ENCODE data around the gene GPR17. TPM values are rescaled to one million over a fixed set of nuclear protein-coding genes. Genes with fewer than 3 reads are reported as not detected.

GPR17 gene
- polyA plus RNA-seq, 5 donors, result 0.74 to 3.3 (median 1.3) TPM

DNA sequence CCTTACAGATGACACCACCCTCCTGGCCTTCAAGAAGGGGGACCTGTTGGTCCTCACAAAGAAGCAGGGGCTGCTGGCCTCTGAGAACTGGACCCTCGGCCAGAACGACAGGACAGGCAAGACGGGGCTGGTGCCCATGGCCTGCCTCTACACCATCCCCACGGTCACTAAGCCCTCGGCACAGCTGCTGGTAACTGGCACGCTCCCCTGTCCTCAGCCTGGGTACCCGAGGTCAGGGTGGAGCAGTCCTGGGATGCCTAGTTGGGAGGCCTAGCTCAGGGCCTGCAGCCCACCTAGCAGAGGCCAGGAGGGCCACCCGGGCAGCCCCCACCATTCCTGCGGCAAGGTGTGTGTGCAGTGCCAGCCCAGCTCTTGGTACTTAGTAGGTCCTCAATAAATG is 16.3 kb upstream of the GPR17 start:
- no peak for DNase-seq

DNA sequence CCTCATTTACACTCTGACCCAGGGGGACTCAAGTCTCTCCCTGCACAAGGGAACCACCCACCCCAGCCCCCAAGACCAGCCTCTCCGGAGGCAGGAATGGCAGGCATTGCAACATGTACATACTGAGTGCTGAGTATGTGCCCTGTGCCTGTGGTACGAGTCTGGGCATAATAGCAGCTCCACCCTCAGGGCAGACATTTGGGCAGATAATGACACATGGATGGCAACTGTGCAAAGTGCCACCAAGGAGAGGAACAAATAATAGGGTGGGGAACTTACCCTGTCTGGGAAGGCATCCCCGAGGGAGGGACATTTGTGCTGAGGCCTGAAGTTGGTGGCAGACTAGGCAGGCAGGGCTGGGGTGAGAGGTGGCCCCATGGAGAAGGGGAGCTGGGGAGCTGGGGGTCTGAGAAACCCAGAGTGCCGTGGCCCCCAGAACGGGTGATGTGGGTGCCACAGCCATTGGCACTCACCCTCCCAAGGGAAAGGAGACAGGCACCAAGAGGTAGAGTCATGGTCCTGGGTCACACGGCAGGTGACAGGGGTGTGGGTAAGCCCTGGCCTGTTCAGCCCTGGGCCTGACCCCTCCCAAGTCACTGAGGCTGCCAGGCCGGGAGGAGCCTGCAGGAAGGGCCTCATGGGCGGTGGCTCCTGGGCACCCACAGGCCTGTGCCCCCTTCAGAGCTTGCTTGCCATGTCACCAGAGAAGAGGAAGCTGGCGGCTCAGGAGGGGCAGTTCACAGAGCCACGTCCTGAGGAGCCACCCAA is 15.7 kb upstream of the GPR17 start:
- no peak for DNase-seq

DNA sequence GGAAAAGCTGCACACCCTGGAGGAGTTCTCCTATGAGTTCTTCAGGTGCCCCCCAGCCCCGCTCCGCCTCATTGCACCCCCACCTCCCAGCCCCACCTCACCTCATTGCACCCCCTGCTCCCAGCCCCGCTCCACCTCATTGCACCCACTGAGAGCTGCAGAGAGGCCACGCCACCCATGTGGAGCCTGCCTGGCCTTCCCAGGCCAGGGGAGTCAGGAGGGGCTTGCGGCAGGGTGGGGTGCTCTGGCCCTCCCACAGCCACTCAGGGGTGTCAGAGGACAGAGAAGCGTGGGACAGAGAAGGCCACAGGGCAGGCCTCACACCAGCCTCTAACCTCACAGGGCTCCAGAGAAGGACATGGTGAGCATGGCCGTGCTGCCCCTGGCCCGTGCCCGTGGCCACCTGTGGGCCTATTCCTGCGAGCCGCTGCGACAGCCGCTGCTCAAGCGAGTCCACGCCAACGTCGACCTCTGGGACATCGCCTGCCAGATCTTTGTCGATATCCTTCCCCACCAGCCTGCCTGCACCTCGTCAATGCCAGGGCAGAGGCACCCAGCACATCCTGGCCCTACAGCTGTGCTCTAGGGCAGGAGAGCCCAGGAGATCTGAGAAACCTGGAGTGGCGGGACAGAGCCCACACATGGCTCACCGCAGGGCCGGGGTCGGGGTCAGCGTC is 15.0 kb upstream of the GPR17 start:
- no peak for DNase-seq

DNA sequence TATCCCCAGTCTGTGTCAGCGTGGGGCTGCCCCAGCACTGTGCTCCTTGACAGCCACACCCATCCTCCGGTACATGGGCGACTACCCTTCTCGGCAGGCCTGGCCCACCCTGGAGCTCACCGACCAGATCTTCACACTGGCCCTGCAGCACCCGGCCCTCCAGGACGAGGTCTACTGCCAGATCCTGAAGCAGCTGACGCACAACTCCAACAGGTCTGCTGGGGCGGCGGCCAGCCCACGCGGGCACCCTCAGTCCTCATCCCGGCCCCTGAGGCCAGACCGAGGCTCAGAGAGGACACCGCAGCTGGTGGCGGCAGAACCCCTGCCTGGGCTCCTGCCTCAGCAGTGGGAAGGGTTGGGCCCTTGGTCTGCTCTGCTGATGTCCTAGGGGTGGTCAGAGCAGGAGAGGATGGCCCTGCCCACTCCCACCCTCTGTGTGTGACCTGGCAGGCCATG is 14.4 kb upstream of the GPR17 start:
- no peak for DNase-seq

DNA sequence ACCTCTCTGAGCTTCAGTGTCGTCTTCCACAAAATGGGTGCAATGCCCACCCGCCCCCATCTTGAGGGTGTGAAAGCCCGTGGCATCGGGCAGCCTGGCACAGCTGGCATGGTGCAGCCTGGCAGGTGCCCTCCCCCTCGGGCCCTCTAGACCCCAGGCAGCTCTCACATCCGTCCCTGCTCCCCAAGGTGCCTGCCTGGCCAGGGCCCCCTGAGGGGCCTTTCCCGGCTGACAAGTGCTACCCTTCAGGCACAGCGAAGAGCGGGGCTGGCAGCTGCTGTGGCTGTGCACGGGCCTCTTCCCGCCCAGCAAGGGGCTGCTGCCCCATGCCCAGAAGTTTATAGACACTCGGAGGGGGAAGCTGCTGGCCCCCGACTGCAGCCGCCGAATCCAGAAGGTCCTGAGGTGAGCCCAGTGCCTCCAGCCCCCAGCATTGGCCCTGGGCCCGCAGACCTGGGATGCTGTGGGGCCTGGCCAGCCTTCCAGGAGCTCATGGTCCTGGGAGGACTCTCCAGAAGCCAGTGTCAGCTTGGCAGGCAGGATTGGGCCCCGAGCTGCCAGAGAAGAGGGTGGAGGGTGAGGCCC is 13.9 kb upstream of the GPR17 start:
- no peak for DNase-seq

DNA sequence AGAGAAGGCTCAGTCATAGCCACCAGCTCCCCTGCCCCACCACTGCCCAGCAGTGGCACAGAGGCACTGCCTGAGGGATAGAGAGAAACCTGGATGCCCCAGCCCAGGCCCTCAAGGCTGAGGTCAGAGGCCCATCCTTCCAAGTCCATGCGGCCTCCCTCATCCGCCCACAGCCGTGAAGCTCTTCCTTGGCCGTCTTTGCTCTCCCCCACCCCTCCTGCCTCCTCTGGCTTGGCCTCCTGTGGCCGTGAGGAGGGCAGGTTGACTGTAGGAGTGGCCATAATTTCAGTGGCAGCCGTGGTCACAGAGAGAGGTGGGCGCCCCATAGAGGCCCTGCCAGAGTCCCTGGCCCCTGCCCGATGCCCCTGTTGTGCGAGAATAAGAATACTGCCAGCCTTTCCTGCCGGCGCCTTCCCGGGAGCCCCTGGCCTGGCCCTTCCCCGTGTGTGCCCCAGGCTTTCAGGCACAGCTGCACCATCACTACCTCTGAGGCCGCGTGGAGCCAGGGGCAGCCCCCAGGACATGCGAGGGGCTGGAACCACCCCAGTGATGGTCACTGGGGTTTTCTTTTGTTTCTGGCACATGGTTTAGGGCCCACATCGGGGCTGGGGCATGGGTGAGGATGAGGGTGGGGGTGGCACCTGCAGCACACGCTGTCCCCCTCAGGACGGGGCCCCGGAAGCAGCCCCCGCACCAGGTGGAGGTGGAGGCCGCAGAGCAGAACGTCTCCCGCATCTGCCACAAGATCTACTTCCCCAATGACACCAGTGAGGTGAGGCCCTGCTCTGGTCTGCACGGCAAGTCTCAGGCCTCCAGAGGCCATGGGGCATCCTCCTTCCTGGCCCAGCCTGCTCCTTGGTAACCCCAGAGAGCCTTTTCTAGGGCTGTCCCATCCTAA is 13.1 kb upstream of the GPR17 start:
- no peak for DNase-seq

DNA sequence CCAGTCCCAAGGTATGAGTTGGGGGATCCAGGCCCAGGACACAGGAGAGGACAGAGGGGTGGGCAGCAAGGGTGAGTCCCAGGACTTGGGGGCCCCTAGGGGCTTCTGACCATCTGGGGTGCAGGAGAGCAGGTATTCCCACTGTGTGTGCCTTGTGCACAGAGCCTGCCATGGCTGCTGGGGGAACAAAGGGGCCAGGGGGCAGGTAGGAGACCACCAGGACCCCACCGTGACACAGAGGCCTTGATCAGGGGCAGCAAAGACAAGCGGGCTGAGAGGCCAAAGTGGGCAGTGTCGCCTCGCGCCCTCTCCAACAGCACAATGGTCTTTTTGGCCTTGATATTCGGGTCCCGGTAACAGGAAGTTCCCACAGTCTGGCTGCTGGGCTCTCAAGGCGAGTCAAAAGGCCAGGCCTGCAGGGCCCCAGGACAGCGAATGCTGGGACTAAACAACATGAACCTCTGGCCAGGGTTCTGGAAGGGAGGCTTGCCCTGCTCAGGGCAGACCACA is 12.3 kb upstream of the GPR17 start:
- no peak for DNase-seq

DNA sequence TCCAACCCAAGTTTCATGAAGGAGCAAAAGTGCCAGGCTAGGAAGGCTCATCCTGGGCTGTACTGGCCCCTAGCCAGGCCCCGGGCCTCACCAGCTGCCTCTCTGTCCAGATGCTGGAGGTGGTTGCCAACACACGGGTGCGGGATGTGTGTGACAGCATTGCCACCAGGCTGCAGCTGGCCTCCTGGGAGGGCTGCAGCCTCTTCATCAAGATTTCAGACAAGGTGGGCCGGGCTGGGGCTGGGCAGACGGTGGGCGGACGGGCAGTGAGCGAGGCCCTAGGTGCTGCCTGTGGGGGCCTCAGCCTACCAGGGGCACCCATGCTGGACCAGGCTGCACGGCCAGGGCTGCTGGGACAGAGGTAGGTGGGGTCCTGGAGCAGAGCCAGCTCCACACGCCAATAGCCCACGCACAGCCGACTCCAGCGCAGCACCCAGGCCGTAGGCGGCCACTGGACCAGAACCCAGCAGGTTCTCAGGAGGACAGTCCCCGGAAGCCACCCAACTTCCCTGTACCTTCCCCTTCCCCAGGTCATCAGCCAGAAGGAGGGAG is 11.8 kb upstream of the GPR17 start:
- DNase-seq, result no peak

DNA sequence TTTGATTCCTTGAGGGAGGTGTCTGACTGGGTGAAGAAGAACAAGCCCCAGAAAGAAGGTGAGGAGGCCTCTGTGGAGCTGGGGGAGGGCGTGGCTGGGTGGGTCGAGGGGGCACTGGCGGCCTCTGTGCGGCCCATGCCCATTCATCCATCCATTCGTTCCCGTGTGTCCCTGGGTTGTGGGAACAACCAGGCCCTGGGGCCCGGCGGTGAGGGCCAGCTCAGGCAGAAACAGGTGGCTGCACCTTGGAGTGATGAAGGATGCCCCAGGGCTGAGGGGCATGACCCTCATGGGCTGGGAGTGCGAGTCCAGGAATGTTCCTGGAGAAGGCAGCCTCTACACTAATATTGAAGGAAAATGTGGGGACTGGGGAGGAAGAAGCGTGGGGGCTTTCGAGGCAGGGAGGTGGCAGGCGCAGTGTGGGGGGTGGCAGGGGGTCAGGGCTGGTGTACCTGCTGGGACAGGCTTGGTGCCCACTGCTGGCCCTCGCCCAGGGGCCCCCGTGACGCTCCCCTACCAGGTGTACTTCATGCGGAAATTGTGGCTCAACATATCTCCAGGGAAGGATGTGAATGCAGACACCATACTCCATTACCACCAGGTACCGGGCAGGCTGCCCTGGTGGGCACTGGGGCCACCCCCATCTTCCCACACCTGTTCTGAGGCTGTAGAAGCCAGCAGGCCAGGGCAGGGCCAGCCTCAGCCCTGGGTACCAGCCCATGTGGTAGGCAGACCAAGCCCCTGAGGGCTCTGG is 11.2 kb upstream of the GPR17 start:
- DNase-seq, result no peak

DNA sequence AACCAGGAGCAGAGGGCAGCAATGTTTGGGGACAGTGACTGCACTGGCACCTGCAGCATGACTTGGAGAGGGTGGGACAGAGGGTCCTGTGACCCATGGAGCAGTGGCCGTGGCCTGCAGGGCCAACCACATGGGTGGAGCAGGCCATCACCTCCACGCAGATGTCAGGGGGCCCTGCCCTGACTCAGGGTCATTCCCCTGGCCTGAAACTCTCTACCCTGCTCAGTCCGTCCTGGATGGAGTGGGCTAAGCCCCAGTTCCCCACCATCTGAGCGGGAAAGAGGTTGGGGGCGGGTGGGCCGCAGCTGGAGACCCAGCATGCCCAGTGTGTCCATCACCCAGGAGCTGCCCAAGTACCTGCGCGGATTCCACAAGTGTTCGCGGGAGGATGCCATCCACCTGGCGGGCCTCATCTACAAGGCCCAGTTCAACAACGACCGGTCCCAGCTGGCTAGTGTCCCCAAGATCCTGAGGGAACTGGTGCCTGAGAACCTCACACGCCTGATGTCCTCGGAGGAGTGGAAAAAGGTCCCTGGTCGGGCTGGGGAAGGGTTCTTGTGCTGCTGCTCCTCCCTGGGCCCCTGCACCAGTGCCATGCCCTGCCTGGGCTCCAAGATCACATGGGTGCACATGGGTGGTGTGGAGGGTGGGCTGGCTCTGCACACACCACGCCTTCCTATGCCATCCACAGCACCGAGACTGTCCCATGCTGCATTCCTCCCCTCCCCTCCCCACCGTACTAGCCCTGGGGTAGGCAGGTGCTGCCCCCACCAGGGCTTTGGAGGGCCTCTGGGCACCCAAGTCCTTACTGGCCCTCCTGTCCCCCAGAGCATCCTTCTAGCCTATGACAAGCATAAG is 10.3 kb upstream of the GPR17 start:
- no peak for DNase-seq

DNA sequence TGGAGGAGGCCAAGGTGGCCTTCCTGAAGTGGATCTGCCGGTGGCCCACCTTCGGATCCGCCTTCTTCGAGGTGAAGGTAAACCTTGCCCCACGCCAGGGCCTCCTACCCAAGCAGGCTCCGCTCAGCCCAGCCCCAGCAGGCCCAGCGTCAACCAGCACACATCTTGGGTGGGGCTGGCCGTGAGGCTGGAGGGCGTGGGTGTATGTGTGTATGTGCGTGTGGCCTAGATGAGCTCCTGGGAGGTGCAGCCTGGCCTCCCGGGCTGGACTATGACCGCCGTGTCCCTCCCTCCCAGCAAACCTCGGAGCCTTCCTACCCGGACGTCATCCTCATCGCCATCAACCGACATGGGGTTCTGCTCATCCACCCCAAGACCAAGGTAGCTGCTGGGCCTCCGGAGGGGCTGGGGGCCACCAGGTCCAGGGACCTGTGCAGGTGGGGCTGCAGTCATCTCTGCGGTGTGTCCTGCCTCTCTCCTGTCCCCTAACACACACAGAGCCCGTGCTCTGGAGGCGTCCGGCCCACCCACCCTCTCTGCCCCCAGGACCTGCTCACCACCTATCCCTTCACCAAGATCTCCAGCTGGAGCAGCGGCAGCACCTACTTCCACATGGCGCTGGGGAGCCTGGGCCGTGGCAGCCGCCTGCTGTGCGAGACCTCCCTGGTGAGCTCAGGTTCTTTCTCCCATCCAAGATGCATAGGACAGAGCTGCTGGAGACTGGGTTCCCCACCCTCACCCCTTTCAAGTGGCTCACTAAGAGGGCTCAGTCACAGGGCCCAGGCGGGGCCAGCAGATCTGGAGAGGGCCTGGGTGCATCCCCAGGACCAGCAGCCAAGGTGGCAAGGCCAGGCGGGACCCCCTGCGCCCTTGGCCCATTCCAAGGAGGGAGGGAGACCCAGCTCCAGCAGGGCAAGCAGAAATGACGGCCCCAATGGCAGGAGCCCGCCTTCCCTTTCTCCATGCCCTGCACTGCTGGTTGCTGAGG is 9.4 kb upstream of the GPR17 start:
- no peak for DNase-seq

DNA sequence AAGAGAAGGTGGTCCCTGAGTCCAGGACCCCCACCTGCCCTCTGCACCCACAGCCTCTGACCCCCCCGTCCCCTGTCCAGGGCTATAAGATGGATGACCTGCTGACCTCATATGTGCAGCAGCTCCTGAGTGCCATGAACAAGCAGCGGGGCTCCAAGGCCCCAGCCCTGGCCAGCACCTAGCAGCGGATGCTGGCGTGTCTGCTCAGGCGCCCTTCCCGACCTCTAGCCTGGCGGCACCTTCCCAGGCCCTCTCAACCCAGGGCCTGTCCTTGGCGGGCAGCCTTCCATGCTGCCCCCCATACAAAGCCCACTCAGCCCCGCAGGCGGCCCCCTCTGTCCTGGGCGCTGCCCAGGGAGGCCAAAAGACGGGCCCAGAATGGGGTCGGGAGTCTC is 8.7 kb upstream of the GPR17 start:
- no peak for DNase-seq

DNA sequence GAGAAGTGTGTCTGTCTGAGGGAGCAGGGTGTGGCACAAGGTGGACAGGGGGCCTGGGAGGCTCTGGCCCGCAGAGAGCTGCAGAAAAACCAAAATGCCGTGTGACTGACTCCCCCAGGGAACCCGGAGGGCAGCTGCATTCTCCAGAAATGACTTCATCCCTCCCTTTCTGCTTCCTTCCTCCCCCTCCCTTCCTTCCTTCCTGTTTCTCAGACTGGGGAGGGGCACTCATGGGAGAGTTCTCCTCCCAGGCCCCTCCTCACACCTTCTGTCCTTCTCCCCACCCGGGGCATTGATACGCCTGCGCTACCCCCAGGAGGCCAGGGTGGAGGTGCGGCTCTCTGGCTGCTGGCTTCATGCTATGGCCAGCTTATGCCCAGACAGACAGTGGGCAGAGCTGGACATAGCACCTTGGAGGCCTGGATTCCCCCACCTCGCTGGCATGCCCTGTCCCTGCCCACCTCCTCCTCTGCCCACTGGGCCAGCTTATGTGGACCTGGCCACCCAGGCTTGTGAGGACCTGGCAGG is 8.2 kb upstream of the GPR17 start:
- DNase-seq, result no peak

DNA sequence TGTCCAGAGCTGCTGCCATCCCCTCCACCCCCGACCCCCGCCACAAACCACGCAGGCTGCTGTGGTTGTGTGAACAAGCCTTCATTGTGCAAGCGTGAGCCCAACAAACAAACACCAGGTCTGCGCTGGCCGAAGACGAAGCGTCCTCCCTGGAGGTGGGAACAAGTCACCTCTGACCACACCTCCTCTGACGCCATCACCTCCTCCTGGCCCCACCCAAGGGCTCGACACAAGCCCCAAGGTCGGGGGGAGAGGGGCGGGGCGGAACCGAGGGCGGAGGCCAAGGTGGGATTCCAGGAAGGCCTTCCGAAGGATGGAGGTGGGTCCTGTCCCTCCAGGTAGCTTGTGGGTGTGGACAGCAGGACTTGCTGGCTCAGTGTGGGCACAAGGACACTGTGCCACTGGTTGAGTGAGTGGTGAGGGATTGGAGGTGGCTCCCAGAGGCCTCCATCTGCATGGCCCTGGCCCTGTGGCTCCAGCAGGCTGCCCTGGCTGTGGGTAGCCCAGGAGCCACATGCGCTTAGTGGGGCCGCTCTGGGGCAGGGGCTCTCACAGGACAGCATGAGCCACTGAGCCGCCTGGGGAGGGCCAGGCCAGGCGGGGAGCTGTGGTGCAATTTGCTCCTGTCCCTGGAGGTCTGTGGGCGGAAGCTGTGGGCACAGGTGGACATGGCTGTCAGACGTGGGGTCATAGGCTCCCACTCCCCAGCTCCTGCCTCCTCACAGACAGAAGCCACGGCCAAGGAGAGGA is 7.4 kb upstream of the GPR17 start:
- no peak for DNase-seq

DNA sequence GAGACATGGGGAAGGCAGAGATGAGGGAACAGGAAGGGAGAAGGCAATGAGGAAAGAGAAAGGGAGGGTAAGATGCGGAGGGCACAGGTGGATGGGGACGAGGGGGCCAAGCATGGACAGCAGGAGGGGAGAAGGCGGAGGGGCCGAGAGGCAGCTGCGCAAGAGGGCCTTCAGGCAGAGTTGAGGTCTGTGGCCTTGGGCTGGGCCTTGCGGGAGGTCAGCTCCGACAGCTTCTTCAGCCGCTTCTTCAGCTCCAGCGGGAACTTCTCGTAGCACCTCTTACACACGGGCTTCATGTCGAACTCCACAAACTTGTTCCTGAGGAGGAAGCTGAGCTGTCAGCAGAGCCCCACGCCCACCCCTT is 6.9 kb upstream of the GPR17 start:
- no peak for DNase-seq

DNA sequence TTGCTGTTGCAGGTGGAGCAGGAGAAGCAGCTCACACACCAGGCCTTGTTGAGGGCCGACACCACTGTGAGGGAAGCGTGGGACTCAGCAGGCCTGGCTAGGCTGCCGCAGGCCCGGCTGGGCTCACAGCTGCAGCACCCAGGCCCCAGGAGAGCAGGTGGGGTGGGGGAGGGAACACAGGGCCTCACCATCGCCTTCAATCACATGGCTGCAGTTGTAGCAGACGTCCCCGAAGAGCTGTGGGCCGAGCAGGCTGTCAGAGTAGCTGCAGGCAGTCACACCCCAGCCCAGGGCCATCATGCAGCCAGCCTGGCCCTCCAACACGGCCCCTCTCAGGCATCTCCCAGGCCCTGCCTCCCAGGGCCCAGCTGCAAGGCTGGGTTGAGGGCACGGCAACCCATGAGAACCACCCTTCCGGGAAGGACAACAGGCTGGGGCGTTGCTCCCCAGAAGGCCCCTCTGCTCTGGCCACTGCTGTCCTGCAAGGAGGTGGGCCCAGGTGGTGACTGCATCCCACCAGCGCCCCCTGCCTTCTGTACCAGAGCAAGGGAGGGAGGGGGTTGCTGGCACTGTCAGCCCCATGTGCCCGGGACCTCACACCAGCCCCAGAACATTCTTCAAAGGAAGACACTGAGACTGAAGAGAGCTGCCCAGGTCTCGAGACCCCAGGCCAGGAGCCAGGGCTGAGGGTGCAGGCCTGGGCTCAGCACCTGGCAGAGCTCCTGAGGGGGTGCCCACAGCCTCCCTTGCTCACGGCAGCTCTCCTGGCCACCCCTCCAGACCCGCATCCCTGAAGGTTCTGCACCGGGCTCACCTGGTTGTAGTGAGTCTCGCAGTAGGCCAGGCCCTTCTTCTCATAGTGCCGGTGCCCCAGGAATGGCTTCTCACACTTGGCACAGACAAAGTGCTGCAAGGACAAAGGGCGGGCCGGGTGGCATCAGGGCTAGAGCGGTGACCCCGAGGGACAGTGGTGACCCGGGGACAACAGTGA is 5.6 kb upstream of the GPR17 start:
- DNase-seq, result no peak

Measured in right lung (tissue), 5 donors.